ENCODE results near the gene SLC5A11. TPM values are rescaled to one million over a fixed set of nuclear protein-coding genes. Genes with fewer than 3 reads are reported as not detected.
A peak's percentile ranks its signal among the peaks of the same experiment; 100 is the strongest.

SLC5A11 gene
- total RNA-seq, 1 donor from 2014 or later = not detected

- Mint-ChIP-seq H3K9me3 (ENCODE audit: unreplicated experiment) (no peaks in the 10 kb centered on the region), H3K27me3 (ENCODE audit: unreplicated experiment) (peaks cover 2% of the 10 kb centered on the region), H3K4me3 (ENCODE audit: unreplicated experiment) (no peak overlapping the region), H3K27ac (ENCODE audit: unreplicated experiment) (no peak overlapping the region), H3K36me3 (ENCODE audit: low read depth, unreplicated experiment) (no peaks in the 10 kb centered on the region), H3K4me1 (ENCODE audit: unreplicated experiment) (no peaks in the 10 kb centered on the region)
- peak; percentile 73 for TF ChIP-seq CTCF (IDR thresholded peaks at IDR 0.05; ENCODE audit: unreplicated experiment)
- no peak for DNase-seq (ENCODE audit: low spot score)
Measured at GRCh38 chr16:24906199-24906808, 60.5 kb downstream of the SLC5A11 start.

- no peaks in the 10 kb centered on the region for H3K9me3 Mint-ChIP-seq (ENCODE audit: unreplicated experiment)
- no peak for DNase-seq (ENCODE audit: low spot score)
Measured at GRCh38 chr16:24906901-24907300, 61.1 kb downstream of the SLC5A11 start.

GRCh38 chr16:24908716-24909115 is 63.0 kb downstream of the SLC5A11 start:
- no peaks in the 10 kb centered on the region for H3K36me3 Mint-ChIP-seq (ENCODE audit: low read depth, unreplicated experiment)
- no peak for DNase-seq (ENCODE audit: low spot score)
- no peaks in the 10 kb centered on the region for H3K9me3 Mint-ChIP-seq (ENCODE audit: unreplicated experiment)
- no peak for TF ChIP-seq CTCF (IDR thresholded peaks at IDR 0.05; ENCODE audit: unreplicated experiment)
- no peaks in the 10 kb centered on the region for H3K4me1 Mint-ChIP-seq (ENCODE audit: unreplicated experiment)
- H3K27ac Mint-ChIP-seq (ENCODE audit: unreplicated experiment) = no peak overlapping the region
- H3K4me3 Mint-ChIP-seq (ENCODE audit: unreplicated experiment) = no peak overlapping the region
- peaks cover 4% of the 10 kb centered on the region for H3K27me3 Mint-ChIP-seq (ENCODE audit: unreplicated experiment)

More at GRCh38 chr16:24906901-24907300, 61.1 kb downstream of the SLC5A11 start:
- Mint-ChIP-seq H3K36me3 (ENCODE audit: low read depth, unreplicated experiment) (no peaks in the 10 kb centered on the region), H3K27me3 (ENCODE audit: unreplicated experiment) (peaks cover 2% of the 10 kb centered on the region), H3K27ac (ENCODE audit: unreplicated experiment) (no peak overlapping the region), H3K4me3 (ENCODE audit: unreplicated experiment) (no peak overlapping the region), H3K4me1 (ENCODE audit: unreplicated experiment) (no peaks in the 10 kb centered on the region)
- TF ChIP-seq CTCF (IDR thresholded peaks at IDR 0.05; ENCODE audit: unreplicated experiment) = no peak

- Mint-ChIP-seq H3K27ac (ENCODE audit: unreplicated experiment) (no peak overlapping the region), H3K4me3 (ENCODE audit: unreplicated experiment) (no peak overlapping the region), H3K27me3 (ENCODE audit: unreplicated experiment) (peaks cover 4% of the 10 kb centered on the region), H3K36me3 (ENCODE audit: low read depth, unreplicated experiment) (no peaks in the 10 kb centered on the region), H3K9me3 (ENCODE audit: unreplicated experiment) (no peaks in the 10 kb centered on the region), H3K4me1 (ENCODE audit: unreplicated experiment) (no peaks in the 10 kb centered on the region)
- TF ChIP-seq CTCF (IDR thresholded peaks at IDR 0.05; ENCODE audit: unreplicated experiment) = no peak
- DNase-seq (ENCODE audit: low spot score) = no peak
Measured at GRCh38 chr16:24909856-24910255, 64.1 kb downstream of the SLC5A11 start.

- Mint-ChIP-seq H3K27ac (ENCODE audit: unreplicated experiment) (no peak overlapping the region), H3K4me1 (ENCODE audit: unreplicated experiment) (no peaks in the 10 kb centered on the region), H3K4me3 (ENCODE audit: unreplicated experiment) (no peak overlapping the region), H3K36me3 (ENCODE audit: low read depth, unreplicated experiment) (peaks cover 18% of the 10 kb centered on the region), H3K9me3 (ENCODE audit: unreplicated experiment) (no peaks in the 10 kb centered on the region), H3K27me3 (ENCODE audit: unreplicated experiment) (peaks cover 3% of the 10 kb centered on the region)
- no peak for DNase-seq (ENCODE audit: low spot score)
- TF ChIP-seq CTCF (IDR thresholded peaks at IDR 0.05; ENCODE audit: unreplicated experiment) = no peak
Measured at GRCh38 chr16:24915019-24915418, 69.3 kb downstream of the SLC5A11 start.

All from endothelial cell (in vitro differentiated cells).